HG02678 (cell line): ENCODE results near the gene IL22RA2.

Experiments
- ATAC-seq: cut with Tn5 transposase; IDR thresholded peaks from one replicate; pipeline ENCODE4 v1.9.1; 2021; ENCODE audit warnings: mild to moderate bottlenecking, moderate library complexity; ENCODE audit not compliant: unreplicated experiment

IL22RA2 gene

DNA sequence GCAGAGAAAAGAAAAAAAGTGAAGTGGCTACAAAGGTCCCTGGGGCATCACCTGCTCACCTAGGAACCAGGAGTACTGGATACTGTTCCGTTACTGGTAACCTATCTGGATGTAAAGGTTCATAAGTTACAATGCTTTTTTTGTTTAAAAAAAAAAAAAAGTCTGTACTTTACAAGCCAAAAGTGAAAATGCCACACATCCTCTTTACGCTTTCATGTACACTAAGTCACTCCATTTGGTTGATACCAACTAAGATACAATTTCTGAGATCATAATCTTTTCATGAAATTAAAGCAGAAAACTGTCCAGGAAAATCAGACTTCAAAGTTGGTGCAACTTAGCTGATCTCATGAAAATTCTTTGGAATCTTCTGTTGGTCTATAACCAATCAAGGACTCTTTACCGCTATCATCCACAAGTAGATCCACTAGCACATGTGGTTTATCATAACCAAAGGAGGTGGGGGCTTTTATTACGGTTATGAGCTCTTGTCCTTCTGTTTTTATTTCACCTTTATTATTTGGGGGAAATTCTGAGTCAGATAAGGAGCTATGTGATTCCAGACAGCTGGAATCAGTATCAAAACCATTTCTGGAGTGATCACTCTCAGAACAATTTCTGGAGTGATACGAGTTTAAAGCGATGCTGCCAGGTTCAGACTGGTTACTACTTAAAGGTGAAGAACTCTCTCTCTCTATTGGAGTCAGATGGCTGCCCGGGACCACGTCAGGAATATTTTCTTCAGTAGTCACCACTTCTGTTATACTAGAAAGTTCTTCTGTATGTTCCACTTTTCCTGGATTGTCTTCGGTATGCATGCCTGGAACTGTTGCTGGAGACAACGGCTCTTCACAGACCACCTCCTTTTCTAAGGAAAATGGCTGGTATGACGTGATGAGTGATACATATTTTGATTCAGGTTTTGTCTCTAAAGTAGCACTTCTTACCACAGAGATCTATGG is 24.5 kb upstream of the IL22RA2 start:
- no peak for ATAC-seq

DNA sequence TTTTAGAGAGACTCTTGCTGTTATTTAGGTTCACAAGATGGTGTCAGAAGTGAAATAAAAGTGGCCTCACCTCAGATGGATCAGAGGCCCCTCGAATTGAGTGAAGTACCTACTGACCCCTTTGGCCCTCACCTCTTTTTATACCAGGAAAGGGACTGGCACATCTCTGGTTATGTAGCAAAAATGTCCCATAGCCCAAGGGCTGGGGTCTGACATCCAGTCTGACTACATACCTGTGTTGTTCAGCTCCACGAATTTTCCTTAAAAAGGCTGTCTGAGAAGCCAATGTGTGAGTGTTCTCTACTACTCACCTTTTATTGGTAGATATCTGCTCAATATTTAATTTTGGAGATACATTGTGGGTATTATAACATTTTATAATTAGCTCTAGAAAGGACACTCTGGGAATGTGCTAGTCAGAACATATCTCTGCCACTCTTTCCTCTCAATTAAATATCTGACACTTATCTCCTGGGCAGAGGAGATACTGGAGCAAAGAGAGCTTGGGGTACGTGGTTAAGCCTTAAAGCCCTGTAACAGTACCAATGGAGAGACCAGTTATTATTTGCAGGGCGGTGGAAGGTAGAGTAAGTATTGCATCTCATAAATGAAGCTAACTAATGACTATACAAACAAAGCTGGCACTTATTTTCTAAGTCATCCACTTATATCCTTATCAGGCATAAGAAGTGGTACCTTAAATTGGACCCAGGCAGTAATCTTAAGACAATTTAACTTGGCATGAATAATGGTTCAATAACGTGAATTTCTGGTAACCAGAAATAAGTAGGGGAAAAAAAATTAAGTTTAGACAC is 20.0 kb upstream of the IL22RA2 start:
- no peak for ATAC-seq

DNA sequence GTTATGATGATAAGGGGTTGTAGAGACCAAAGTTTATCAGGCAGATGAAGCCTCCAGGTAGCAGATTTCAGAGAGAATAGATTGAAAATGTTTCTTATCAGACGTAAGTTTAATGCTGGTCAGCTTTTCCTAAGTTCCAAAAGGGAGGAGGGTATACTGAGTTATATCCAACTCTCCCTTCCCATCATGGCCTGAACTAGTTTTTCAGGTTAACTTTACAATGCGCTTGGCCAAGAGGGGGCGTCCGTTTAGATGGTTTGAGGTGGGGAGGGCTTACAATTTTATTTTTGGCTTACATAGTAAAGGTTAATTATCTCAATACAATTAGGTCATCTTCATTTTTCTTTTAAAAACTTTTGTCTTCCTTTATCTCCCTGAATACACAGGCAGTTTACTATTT is 19.4 kb upstream of the IL22RA2 start:
- ATAC-seq, result no peak

DNA sequence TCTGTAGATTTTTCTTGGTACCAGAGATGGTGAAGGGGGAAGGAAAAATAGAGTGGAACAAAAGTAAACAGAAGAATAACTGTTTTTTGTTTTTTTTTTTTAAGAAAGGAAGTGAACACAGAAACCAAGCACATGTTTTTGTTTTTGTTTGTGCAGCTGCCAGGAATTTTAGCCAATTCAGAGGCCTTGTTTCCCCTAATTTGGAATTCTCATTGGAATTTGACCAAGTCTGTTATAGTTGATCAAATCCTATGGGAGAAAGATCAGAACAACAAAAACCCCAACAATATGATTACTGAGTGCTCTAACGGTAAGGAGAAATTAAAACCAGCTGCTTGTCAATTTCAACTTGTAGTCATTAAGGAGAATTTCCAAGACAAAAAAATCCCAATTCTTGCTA is 18.2 kb upstream of the IL22RA2 start:
- ATAC-seq, result no peak

DNA sequence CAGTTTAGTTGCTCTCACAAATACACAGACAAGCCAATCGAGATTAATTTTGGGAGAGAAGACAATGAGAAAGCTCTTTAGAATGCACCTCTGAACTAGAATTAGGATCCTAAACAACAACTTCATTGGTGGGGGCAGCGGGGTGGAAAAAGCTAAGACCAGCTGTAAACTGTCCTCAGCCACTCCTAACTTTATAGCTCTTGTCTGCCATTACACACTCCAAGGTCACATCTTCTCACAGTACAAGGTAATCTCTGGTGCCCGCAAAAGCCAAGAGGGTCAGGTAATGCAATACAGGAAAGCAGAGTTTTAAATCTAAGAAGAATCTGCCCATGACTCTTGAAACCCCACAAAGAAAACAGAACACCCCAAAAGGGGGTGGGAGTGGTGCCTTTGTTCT is 17.8 kb upstream of the IL22RA2 start:
- no peak for ATAC-seq

DNA sequence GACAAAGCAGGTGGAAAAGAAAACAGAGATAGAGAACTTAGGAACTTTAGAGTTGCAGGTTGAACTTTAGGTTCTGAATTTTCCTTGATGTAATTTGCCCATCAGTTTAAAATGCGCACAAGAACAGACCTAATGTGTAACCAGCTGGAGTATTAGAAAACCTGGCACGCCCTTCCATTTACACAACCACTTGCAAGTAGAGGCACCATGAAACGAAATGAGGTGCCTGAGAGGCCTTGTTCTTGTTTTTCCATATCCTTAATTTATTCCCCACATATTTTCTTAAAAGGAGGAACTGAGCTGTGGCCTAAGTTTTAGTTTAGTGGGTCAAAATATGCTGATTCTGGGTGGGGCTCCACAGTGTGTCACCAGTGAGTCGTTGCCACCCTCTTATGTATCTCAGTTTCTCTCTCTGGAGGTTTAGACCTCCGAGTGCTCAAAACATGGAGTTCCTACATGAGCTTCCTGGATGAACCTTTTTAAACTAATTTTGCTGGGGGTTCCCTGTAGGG is 17.2 kb upstream of the IL22RA2 start:
- no peak for ATAC-seq

DNA sequence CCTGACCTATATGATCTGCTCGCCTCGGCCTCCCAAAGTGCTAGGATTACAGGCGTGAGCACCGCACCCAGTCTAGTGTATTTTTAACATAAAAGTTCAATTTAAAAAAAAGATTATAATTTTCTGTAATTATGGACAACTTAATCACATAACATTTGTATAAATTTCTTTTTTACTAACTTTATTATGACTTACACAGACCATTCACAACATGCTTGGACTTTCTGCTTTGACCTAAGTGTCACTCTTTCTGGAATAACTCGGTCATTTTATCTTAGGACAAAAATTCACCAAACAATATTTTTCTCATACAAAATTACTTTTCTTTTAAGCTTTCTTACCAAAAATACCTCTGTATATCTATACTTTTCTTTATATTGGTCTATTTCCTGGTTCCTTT is 15.4 kb upstream of the IL22RA2 start:
- ATAC-seq, result no peak

DNA sequence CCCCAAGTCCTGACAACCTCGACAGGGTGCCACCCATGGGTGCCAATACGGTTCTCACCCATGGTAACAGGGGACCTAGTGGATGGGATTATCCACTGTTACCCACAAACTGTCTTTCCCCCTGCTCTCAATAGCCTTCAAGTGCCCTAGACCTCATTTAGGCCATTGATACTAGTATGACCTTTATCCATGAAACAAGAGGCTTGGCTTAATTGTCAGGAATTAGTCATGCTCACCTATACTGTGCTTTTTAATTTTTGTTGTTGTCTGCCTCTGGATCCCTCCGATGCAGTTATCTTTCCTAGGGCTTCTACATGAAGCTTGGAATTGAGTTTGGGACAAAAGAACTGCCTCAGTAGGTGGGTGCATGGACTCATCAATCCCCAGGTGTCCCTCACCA is 11.8 kb upstream of the IL22RA2 start:
- ATAC-seq, result no peak

DNA sequence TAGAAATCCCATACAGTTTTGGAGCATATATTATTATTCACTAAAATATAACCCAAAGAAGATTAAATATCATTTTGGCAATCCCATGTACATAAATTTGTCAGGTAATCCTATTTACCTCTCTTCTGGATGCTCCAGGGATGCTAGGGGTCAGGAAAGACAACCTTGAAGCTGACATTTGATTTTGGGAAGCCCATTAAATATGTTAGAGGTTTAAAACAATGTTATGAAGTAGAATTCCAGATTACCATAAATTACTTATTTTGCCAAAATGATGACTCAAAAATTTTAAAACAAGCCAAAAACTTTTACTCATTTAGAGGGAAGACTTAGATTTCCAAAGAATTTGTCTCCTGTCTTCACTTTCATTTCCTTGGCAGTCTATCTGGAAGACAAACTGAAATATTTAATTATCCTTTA is 9.2 kb upstream of the IL22RA2 start:
- no peak for ATAC-seq

DNA sequence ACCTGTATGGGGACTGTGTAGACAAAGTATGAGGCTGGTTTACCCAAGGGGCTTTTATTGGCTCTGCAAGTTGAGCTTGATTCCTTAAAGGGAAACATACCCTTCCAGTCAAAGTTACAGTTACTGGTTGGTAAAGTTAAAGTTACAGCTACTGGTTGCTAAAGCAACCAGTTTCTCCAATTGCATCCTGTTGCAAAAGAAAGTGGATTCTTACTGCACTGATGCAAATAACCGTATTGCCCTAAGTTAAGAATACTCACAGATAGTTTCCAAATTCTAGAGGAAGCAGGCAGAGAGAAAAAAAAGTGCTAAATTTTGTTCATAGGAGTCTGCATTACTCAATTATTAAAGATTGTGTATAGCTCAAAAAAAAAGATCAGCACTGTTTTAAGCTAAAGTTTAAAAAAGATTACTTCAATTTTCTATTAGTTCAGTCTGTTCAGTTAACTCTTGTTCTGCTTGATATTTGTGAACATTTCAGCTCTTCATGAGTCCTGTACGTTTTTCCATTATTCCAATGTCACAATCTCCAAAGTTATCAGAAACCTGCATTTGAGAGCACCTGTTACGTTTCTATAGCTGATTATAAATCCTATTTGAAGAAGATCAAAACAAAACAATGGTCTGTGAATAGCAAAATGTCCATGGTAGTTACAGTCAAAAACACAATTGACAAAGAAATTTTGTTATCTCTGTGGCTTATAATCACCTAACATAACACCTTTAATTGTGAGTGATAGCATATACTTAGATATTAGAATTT is 8.6 kb upstream of the IL22RA2 start:
- no peak for ATAC-seq

DNA sequence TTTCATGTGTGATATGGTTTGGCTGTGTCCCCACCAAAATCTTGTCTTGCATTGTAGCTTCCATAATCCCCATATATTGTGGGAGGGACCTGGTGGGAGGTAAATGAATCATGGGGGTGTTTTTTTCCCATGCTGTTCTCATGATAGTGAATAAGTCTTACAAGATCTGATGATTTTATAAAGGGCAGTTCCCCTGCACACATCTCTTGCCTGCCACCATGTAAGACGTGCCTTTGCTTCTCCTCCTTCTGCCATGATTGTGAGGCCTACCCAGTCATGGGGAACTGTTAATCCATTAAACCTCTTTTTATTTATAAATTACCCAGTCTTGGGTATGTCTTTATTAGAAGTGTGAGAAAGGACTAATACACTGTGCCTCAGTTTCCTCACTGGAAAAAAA is 4.2 kb upstream of the IL22RA2 start:
- ATAC-seq, result no peak

DNA sequence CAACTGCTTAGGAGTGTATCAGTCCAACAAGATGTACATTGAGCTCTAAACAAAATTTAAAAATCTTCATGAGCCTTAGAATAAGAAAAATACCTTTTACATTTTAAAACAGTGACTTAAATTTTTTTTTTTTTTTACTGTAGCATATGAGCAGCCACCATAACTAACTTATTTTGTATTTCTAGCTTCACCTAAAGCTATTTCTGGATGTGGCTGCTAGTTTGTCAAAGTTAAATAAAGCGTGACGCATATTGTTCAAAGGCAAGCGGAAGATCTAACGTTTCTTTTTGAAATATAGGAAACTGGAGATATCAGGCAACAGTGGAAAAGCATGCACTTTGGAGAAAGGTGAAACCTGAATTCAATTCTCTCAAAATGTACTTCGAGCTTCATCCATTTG is 3.3 kb upstream of the IL22RA2 start:
- no peak for ATAC-seq

DNA sequence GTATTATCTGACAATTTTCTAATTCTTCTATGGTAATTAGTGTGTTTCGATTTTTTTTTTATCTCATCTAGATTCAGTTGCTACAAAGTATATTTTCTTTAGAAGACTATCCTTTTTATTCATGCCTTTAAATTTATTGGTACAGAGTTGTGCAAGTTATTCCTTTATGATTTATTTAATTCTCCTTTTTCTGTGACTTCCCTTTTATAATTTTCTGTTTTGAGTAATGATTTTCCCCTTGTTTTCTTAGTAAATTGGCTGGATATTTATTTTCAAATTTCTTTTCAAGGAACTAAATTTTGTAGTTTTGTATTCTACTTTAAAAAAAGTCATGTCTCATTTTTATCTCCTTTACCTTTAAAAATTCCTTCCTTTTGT is 2.4 kb upstream of the IL22RA2 start:
- no peak for ATAC-seq

DNA sequence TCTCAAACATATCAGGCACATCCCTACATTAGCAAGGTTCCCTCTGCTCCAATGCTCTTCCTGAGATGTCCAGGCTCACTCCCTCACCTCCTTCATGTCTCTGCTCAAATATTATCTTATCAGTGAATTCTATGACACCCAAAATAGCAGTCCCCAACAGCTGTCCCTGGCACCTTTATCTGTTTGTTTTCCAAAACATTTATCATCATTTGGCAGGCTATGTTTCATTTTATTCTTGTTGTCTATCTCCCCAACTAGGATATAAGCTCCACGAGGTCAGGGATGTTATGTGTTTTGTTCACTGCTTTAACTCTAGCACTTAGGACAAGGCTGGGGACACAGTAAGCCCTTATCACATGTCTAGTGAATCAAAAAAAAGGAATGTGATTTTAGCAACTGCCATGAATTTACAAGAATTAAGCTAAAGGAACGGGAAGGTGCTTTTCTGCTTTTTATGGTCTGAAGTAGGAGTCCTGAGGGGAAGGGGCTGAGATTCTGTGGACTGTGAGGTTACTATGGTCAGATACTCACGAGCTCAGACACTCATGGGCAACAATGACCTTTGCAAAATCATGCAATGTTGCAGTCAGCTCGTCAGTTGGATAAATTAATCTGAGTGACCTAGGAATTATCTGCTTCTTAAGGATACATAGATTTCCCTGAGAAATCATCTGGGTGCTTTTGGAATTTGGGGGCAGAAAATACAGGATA is 1.9 kb upstream of the IL22RA2 start:
- ATAC-seq, result no peak

DNA sequence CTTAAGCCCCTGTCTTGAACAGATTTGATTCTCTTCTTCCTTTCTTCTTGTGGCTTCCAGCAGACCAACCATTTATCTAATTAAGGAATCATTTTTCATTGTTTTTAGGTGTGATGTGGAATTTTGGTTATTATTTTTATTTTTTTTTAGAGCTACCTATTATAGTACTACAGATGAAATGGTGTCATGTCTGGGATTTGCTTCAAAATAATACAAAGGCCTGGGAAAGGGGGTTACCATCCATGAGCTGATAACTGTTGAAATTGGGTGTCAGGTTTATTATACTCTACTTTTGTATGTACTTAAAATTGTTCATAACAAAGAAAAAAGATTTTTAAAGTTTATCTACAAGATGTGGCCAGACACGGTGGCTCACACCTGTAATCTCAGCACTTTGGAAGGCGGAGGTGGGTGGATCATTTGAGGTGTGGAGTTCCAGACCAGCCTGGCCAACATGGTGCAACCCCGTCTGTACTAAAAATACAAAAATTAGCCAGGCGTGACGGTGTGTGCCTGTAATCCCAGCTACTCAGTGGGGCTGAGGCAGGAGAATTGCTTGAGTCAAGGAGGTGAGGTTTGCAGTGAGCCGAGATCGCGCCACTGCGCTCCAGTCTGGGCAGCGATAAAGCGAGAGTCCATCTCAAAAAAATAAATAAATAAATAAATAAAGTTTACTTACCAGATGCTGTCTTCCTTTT is 561 bp downstream of the IL22RA2 start:
- ATAC-seq, result no peak

DNA sequence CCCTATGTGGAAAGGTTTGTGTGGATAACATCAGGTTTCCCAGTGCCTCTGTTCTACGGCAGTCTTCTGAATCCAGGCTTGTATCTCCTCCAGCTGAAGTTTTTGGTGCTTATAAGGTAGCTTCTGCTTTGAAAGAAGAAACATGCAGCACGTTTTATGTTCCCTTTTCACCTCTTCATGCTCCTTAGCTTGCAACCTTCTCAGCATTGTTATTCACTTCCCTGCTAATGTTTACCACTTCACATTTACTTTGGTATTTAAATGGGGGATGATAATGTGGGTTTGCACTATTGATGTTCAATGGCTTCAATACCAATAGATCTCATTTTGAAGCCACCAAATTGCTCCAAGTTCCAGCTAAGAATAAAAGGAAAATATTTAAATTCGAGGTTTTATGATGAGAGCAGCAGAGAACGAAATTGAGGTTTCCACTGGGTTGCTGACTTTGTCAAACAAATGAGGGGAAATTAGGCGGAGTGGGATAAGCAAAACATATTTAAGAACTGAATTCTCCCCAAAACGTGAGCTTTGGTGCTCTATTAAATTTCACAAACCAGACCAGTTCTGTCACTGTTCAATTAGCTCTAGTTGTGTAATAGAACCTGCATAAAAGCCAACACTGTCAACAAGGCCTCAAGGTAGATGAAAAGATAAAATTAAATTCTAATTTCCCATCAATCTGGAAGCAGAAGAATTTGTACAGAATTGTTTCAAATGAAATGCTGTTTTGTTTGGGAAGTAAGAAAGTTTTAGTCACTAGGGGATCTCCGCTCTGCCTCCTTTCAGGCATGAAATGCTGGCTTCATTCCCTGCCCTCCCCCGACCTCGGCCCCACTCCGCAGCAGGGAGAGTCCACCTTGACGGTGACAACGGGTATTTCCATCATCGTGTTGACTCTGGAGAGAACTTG is 1.4 kb downstream of the IL22RA2 start:
- no peak for ATAC-seq

DNA sequence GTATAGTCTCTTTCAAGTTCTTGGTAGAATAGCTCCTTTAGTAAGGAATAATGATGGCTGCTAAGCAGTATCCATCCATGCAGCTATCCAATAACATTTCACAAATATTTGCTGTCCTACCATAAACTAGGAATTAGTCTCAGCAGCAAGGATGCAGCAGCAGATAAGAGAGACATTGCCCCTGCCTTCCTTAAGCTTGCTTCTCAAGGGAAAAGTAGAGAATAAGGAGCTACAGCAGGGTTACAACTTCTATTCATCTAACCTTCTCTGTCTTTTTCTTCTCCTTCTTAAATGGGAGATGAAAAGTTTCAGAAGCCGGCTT is 2.4 kb downstream of the IL22RA2 start:
- no peak for ATAC-seq

DNA sequence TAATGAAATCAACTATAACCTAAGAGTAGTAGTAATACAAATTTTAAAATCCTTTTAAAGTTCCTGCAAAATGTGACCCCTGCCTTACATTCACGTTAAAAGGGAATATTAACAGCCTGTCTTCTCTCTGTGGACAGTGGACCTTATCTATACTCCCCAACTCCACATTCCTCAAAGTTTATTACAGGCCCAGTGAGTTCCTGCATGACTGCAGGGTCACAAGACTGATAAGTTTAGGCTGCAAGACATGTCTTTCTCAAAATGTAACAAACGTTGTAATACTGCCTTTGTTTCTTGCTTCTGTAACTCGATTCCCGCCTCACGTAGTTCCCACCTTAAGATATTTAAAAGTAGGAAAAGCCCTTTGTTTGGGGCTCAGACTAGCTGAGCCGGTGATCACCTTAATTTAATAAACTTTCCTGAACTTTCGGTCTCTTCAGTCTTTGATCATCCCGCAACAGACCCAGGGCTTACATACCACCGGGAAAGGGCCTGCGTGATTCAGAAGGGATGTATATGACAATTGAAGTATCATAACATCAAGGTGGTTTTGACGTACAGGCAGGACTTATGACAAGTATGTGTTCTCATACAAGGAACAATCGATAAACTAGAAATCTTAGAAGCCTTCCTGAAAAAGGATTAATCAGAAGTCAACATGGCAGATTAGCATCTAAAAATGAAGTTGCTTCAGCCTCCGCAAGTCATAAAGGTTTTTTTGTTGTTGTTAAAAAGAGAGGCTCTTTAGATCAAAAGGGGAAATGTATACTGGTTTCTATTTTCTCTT is 3.0 kb downstream of the IL22RA2 start:
- no peak for ATAC-seq
